H1 (cell line): ENCODE data around the gene ADPRS. TPM values are rescaled to one million over a fixed set of nuclear protein-coding genes. Genes with fewer than 3 reads are reported as not detected.
A peak's percentile ranks its signal among the peaks of the same experiment; 100 is the strongest.

ENCODE experiments used
- CTCF ChIA-PET: fragments of 300-600 bp; sonication (Branson Sonifier 250); formaldehyde crosslinking; loops from one replicate; lab custom pipeline; 2021; ENCODE audit not compliant: partially characterized antibody; lab: Charles Lee
- POLR2A ChIA-PET: fragments of 300-600 bp; sonication (Branson Sonifier 250); formaldehyde crosslinking; loops from one replicate; lab custom pipeline; 2021; ENCODE audit warnings: inconsistent platforms; ENCODE audit not compliant: partially characterized antibody; lab: Charles Lee
- DNase-seq, 2 experiments: peaks; one replicate each; pipeline versions ENCODE4 v3.0.0 to v3.0.0-alpha.2; 2010 to 2022; ENCODE audit warnings: low spot score in 2 of 2, low read depth in 1 of 2, mixed read lengths in 1 of 2
- FAIRE-seq: peaks from 2 replicates; lab custom pipeline; 2011; peaks lifted over from hg19 to GRCh38; lab: Jason Lieb, UNC
- H2AFZ ChIP-seq: 2 replicates; pipeline ENCODE4 v1.8.1; 2012; ENCODE audit warnings: low read length, inconsistent platforms
- H2AK5ac ChIP-seq: 2 replicates; pipeline ENCODE4 v1.6.1; 2013; ENCODE audit warnings: low read depth, low read length
- H2BK120ac ChIP-seq: replicated peaks from 2 replicates; pipeline ENCODE3; 2013; ENCODE audit warnings: low read depth, low read length, inconsistent platforms
- H2BK12ac ChIP-seq: 2 replicates; pipeline ENCODE4 v1.6.1; 2013; ENCODE audit warnings: low read depth, low read length
- H2BK15ac ChIP-seq: 2 replicates; pipeline ENCODE4 v1.6.1; 2013; ENCODE audit warnings: low read length
- H2BK20ac ChIP-seq: 2 replicates; pipeline ENCODE4 v1.6.1; 2013; ENCODE audit warnings: low read length
- H2BK5ac ChIP-seq: 2 replicates; pipeline ENCODE4 v1.6.1; 2013; ENCODE audit warnings: low read depth, low read length
- H3K14ac ChIP-seq: 2 replicates; pipeline ENCODE4 v1.6.1; 2013; ENCODE audit warnings: inconsistent platforms; ENCODE audit not compliant: insufficient read length
- H3K18ac ChIP-seq: 2 replicates; pipeline ENCODE4 v1.6.1; 2013; ENCODE audit warnings: low read length; ENCODE audit errors: extremely low read depth
- H3K23ac ChIP-seq: 2 replicates; pipeline ENCODE4 v1.6.1; 2013; ENCODE audit warnings: inconsistent platforms; ENCODE audit not compliant: insufficient read length
- H3K23me2 ChIP-seq: 2 replicates; pipeline ENCODE4 v1.6.1; 2013; ENCODE audit warnings: low read depth, low read length
- H3K27ac ChIP-seq: 2 replicates; pipeline ENCODE4 v1.6.1; 2011; ENCODE audit warnings: low read depth, low read length, inconsistent platforms
- H3K27me3 ChIP-seq, 4 experiments: replicated peaks in 1 of 4; 1 replicate in 1 of 4; 2 replicates in 3 of 4; pipeline versions ENCODE4 v1.6.1 to v1.8.1; 2011 to 2013; ENCODE audit warnings: low read length in 3 of 4, mild to moderate bottlenecking in 3 of 4, inconsistent platforms in 2 of 4, mixed read lengths in 2 of 4, moderate library complexity in 1 of 4; ENCODE audit not compliant: control insufficient read depth in 3 of 4, insufficient read depth in 3 of 4; ENCODE audit errors: extremely low read depth in 1 of 4
- H3K36me3 ChIP-seq, 4 experiments: 2 replicates each; pipeline versions ENCODE4 v1.6.1 to v1.8.1; 2011 to 2013; ENCODE audit warnings: mild to moderate bottlenecking in 4 of 4, low read length in 3 of 4, moderate library complexity in 2 of 4, control low read depth in 1 of 4, inconsistent platforms in 1 of 4; ENCODE audit not compliant: insufficient read depth in 4 of 4, control insufficient read depth in 2 of 4
- H3K4ac ChIP-seq: replicated peaks from 2 replicates; pipeline ENCODE3; 2013; ENCODE audit warnings: low read length, low read depth, mixed read lengths, inconsistent platforms; ENCODE audit not compliant: insufficient read length
- H3K4me1 ChIP-seq, 4 experiments: replicated peaks in 1 of 4; 1 replicate in 1 of 4; 2 replicates in 3 of 4; pipeline versions ENCODE4 v1.6.1 to v1.8.1; 2011 to 2013; ENCODE audit warnings: low read length in 3 of 4, inconsistent platforms in 2 of 4, mixed read lengths in 1 of 4; ENCODE audit not compliant: insufficient read depth in 4 of 4, control insufficient read depth in 3 of 4
- H3K4me2 ChIP-seq, 2 experiments: 2 replicates each; pipeline versions ENCODE4 v1.6.1 to v1.8.1; 2011 to 2013; ENCODE audit warnings: low read depth in 2 of 2, low read length in 2 of 2, control low read depth in 1 of 2, inconsistent platforms in 1 of 2, mild to moderate bottlenecking in 1 of 2; ENCODE audit not compliant: insufficient read depth in 1 of 2
- H3K4me3 ChIP-seq, 4 experiments: fragments of 200-600, 300-600 bp in 1 of 4; sonication (generic), shearing (Covaris generic), sonication (Bioruptor Twin) in 1 of 4; 2 replicates each; pipeline versions ENCODE4 v1.5.1 to v1.8.1; 2011 to 2016; ENCODE audit warnings: low read length in 4 of 4, low read depth in 3 of 4, control low read depth in 2 of 4, inconsistent platforms in 2 of 4, mild to moderate bottlenecking in 2 of 4, mixed read lengths in 1 of 4, moderate library complexity in 1 of 4; ENCODE audit not compliant: insufficient read depth in 2 of 4; ENCODE audit errors: extremely low read depth in 1 of 4
- H3K56ac ChIP-seq: replicated peaks from 2 replicates; pipeline ENCODE3; 2013; ENCODE audit warnings: low read depth, mild to moderate bottlenecking, mixed read lengths, low read length, inconsistent platforms; ENCODE audit not compliant: insufficient read length
- H3K79me1 ChIP-seq: 2 replicates; pipeline ENCODE4 v1.6.1; 2013; ENCODE audit warnings: low read depth, low read length, control low read depth
- H3K79me2 ChIP-seq, 2 experiments: 2 replicates each; pipeline versions ENCODE4 v1.6.1 to v1.8.1; 2012 to 2013; ENCODE audit warnings: low read length in 2 of 2, mild to moderate bottlenecking in 2 of 2, inconsistent platforms in 1 of 2; ENCODE audit not compliant: insufficient read depth in 2 of 2, control insufficient read depth in 1 of 2
- H3K9ac ChIP-seq, 4 experiments: replicated peaks in 1 of 4; 1 replicate in 1 of 4; 2 replicates in 3 of 4; pipeline versions ENCODE4 v1.6.1 to v1.8.1; 2011 to 2013; ENCODE audit warnings: low read depth in 3 of 4, low read length in 3 of 4, control low read depth in 2 of 4, mild to moderate bottlenecking in 2 of 4, moderate library complexity in 2 of 4, inconsistent platforms in 1 of 4; ENCODE audit errors: extremely low read depth in 1 of 4
- H3K9me3 ChIP-seq, 2 experiments: 2 replicates each; pipeline versions ENCODE4 v1.6.1 to v1.8.1; 2012 to 2013; ENCODE audit warnings: mild to moderate bottlenecking in 2 of 2, moderate library complexity in 2 of 2, control low read depth in 1 of 2, inconsistent platforms in 1 of 2, low read depth in 1 of 2, low read length in 1 of 2, mixed read lengths in 1 of 2; ENCODE audit not compliant: insufficient read depth in 2 of 2
- H4K20me1 ChIP-seq, 2 experiments: replicated peaks in 1 of 2; 2 replicates each; pipeline versions ENCODE3 to v1.8.1; 2011 to 2013; ENCODE audit warnings: inconsistent platforms in 2 of 2, low read length in 2 of 2, mild to moderate bottlenecking in 1 of 2; ENCODE audit not compliant: insufficient read depth in 2 of 2, control insufficient read depth in 1 of 2
- H4K5ac ChIP-seq: 2 replicates; pipeline ENCODE4 v1.6.1; 2013; ENCODE audit warnings: low read length, low read depth, mixed read lengths, inconsistent platforms; ENCODE audit not compliant: insufficient read length
- H4K8ac ChIP-seq: 2 replicates; pipeline ENCODE4 v1.8.0; 2013; ENCODE audit warnings: mild to moderate bottlenecking, moderate library complexity, low read length, inconsistent platforms; ENCODE audit not compliant: insufficient read depth; ENCODE audit errors: extremely low read depth
- H4K91ac ChIP-seq: replicated peaks from 2 replicates; pipeline ENCODE3; 2013; ENCODE audit warnings: low read length, mixed read lengths, inconsistent platforms; ENCODE audit not compliant: insufficient read length
- CTCF ChIP-seq, 3 experiments: IDR thresholded peaks; 1 replicate in 2 of 3; 2 replicates in 1 of 3; pipeline versions ENCODE4 v1.5.1 to v1.6.1; 2011; ENCODE audit warnings: low read length in 3 of 3, mild to moderate bottlenecking in 3 of 3, inconsistent platforms in 2 of 3, low read depth in 1 of 3, moderate library complexity in 1 of 3; ENCODE audit not compliant: insufficient read depth in 1 of 3; ENCODE audit errors: control extremely low read depth in 1 of 3
- HDAC2 ChIP-seq, 2 experiments: fragments of 300-600 bp in 1 of 2; sonication (generic) in 1 of 2; IDR thresholded peaks; 2 replicates each; pipeline ENCODE4 v1.6.1; 2011 to 2012; ENCODE audit warnings: low read depth in 2 of 2, low read length in 2 of 2, mild to moderate bottlenecking in 2 of 2, moderate library complexity in 2 of 2, borderline replicate concordance in 1 of 2, inconsistent platforms in 1 of 2
- KDM1A ChIP-seq: fragments of 200-600, 300-600 bp; sonication (generic); IDR thresholded peaks from 2 replicates; pipeline ENCODE4 v1.7.1; 2016; ENCODE audit warnings: mild to moderate bottlenecking, low read length, borderline replicate concordance
- RAD21 ChIP-seq, 2 experiments: IDR thresholded peaks in 1 of 2; conservative IDR thresholded peaks in 1 of 2; 2 replicates each; pipeline ENCODE4 v1.6.1; 2011; ENCODE audit warnings: low read depth in 2 of 2, low read length in 2 of 2, improper control_type of control experiment in 1 of 2, inconsistent platforms in 1 of 2, mild to moderate bottlenecking in 1 of 2, moderate library complexity in 1 of 2
- SAP30 ChIP-seq: fragments of 300-600 bp; sonication (generic); IDR thresholded peaks from 2 replicates; pipeline ENCODE4 v1.7.1; 2012; ENCODE audit warnings: low read length, moderate library complexity, mild to moderate bottlenecking, inconsistent platforms; ENCODE audit not compliant: insufficient read depth, insufficient replicate concordance
- YY1 ChIP-seq: IDR thresholded peaks from 2 replicates; pipeline ENCODE4 v1.6.1; 2011; ENCODE audit warnings: low read depth, mild to moderate bottlenecking, low read length
- WGBS, 2 experiments: shearing (Covaris generic) in 1 of 2; methylation state at CpG; one replicate each; pipeline versions ENCODE4 v1.1.6 to v1.1.7; 2013 to 2015; ENCODE audit warnings: low lambda C conversion rate in 2 of 2, mixed read lengths in 2 of 2, inconsistent platforms in 1 of 2, low coverage in 1 of 2, missing lambda C conversion rate in 1 of 2; ENCODE audit not compliant: insufficient replicate concordance in 2 of 2, insufficient coverage in 1 of 2, insufficient read length in 1 of 2; ENCODE audit errors: extremely low coverage in 1 of 2, missing lambda C conversion rate in 1 of 2; 5-methylcytosine and 5-hydroxymethylcytosine counted together
- polyA plus RNA-seq, 7 experiments: library from polyadenylated mRNA; depleted of rRNA in 3 of 7; stranded (reverse) in 5 of 7; unstranded in 2 of 7; fragments of >200 nt in 5 of 7; fragments of 200-250 nt in 2 of 7; gene quantifications; 1 replicate in 5 of 7; 2 replicates in 1 of 7; 4 replicates in 1 of 7; pipeline versions ENCODE4 v1.2.1 to v1.2.3, GENCODE V29; 2011 to 2013; ENCODE audit warnings: missing spikeins in 2 of 7, mixed read lengths in 2 of 7
- total RNA-seq: library from RNA; stranded (reverse); fragmentation: NEBNext Ultra II Directional; extraction: Animal tissue kit (Norgen Biotek cat#: 25700); gene quantifications from 2 replicates; pipeline ENCODE4 v1.2.1, GENCODE V29; 2021

Gene ADPRS
- total and polyA plus RNA-seq, 2 of the 8 experiments (the other 6 are each of a cell fraction or from before 2014, with no cell fraction given): 22.9 to 38.1 TPM

DNA sequence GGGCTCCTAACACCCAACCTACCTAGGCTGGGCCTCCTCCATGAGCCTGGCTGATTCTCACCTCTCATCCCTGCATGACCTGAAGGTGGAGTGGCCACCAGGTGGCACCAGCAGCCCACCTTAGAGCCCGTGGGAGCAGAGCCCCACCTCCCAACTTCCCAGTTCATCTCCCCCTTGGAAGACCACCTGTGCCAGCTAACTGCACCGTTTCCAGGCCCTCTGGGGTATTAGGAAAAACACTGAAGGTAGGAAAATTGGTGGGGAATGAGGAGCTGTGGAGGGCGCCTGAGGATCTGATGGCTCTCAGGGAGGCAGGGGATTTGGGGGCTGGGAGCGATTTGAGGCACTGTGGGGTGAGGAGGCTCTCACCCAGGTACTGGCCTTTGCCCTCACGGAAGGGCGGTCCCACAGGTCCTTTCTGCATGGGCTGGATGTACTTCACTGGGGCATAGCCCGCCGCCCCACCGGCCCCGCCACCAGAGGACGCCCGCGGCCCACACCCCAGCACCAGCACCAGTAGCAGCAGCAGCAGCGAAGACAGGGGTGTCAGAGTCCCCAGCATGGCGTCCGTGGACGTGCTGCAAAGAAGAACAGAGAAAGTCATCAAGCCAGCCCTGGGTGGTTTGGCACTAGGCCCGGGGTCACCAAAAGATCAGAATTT is 11.1 kb downstream of the ADPRS start:
- no peak overlapping the region for H3K23ac ChIP-seq
- no peak overlapping the region for H3K4me3 ChIP-seq
- H4K91ac ChIP-seq: peak overlapping the region; percentile 47
- no peak overlapping the region for H3K27ac ChIP-seq
- H3K9ac ChIP-seq: no peak overlapping the region
- no peak overlapping the region for H4K5ac ChIP-seq
- H3K56ac ChIP-seq: no peak overlapping the region
- 52% methylated on average over 17 of the region's 18 CpGs; no CpG with 5 or more reads in 1 of the 2 experiments for WGBS, 2 experiments
- H2BK15ac ChIP-seq: no peak overlapping the region
- no peak overlapping the region for H2BK20ac ChIP-seq
- TF ChIP-seq KDM1A (peak; percentile 46; the same call in 1 of the 2 replicates), HDAC2 (IDR thresholded peaks at IDR 0.05; ENCODE audit: borderline replicate concordance in 1 of 2, low read depth in 2 of 2, low read length in 2 of 2) (0 out of 4 replicates have a peak, but pooled peaks of 1 of the 2 experiments have one; percentile 43), SAP30 (no peak), YY1 (0 out of 2 replicates have a peak, but pooled peaks have one; percentile 31), RAD21 (IDR thresholded peaks at IDR 0.05 in 1 of 2, conservative IDR thresholded peaks at IDR 0.05 in 1 of 2; ENCODE audit: low read depth in 2 of 2, low read length in 2 of 2) (peak; percentile 97 to 98), CTCF (IDR thresholded peaks at IDR 0.05; ENCODE audit: control extremely low read depth in 1 of 3, insufficient read depth in 1 of 3, low read depth in 1 of 3, low read length in 3 of 3) (peak; percentile 90 to 97 (median 90))
- no peaks in the 10 kb centered on the region for H3K23me2 ChIP-seq
- H4K20me1 ChIP-seq: no peaks in the 10 kb centered on the region
- 0 out of 7 replicates have a peak, but pooled peaks cover 0 to 2% (median 0%) of the 10 kb centered on the region in 4 experiments for H3K27me3 ChIP-seq
- H3K79me2 ChIP-seq: no peaks in the 10 kb centered on the region
- peak overlapping the region in 1 of 2 experiments; percentile 15; a peak in 3 of 4 replicates for H3K4me2 ChIP-seq
- peaks cover 0 to 11% (median 7%) of the 10 kb centered on the region in 4 experiments; a peak in 3 of 7 replicates for H3K4me1 ChIP-seq
- CTCF ChIA-PET: interaction anchor here (0.6 to 32.6 kb wide), 19 partner anchors 9 to 304 kb away, joined by 3 to 738 read pairs (median 6); partner anchors contain the start of genes COL8A2 and TRAPPC3
- H2BK5ac ChIP-seq: no peak overlapping the region
- H2BK120ac ChIP-seq: no peak overlapping the region
- FAIRE-seq: peak; percentile 88
- H3K14ac ChIP-seq: no peak overlapping the region
- H3K18ac ChIP-seq: no peak overlapping the region
- H3K79me1 ChIP-seq: no peaks in the 10 kb centered on the region
- no peaks in the 10 kb centered on the region for H3K9me3 ChIP-seq
- H2AFZ ChIP-seq: no peak overlapping the region; the same call in 1 of the 2 replicates
- no peak overlapping the region for H2AK5ac ChIP-seq
- H2BK12ac ChIP-seq: no peak overlapping the region
- POLR2A ChIA-PET: interaction anchor here (7.8 kb wide), 1 partner anchor 34 kb away, joined by 61 read pairs; no protein-coding TSS in a partner anchor
- H3K36me3 ChIP-seq: peaks cover 0 to 3% (median 3%) of the 10 kb centered on the region in 4 experiments; a peak in 3 of 8 replicates
- no peak overlapping the region for H3K4ac ChIP-seq
- 0 out of 2 replicates have a peak overlapping the region, but pooled peaks have one; percentile 4 for H4K8ac ChIP-seq
- peak; percentile 76 to 96 for DNase-seq
